Activated CD4-positive, alpha-beta T cell treated with anti-CD3 and anti-CD28 coated beads for 48 hours (primary cell): Measurements from ENCODE around the gene CNN2.

ENCODE experiments used
- DNase-seq: peaks from one replicate; pipeline ENCODE4 v3.0.0-alpha.2; 2020

The CNN2 gene

GRCh38 chr19:996051-996838, 30.2 kb upstream of the CNN2 start:
- DNase-seq = peak; percentile 73

GRCh38 chr19:998064-998463, 28.3 kb upstream of the CNN2 start:
- DNase-seq = no peak

GRCh38 chr19:999379-999719, 27.1 kb upstream of the CNN2 start:
- no peak for DNase-seq

GRCh38 chr19:1000095-1000494, 26.3 kb upstream of the CNN2 start, which contains the start of gene GRIN3B:
Gene GRIN3B, plus strand, starts transcription at chr19:1000419. Its CDS starts 19 bp downstream, at chr19:1000438.
- peak; percentile 83 for DNase-seq

- no peak for DNase-seq
These were observed 25.5 kb upstream of the CNN2 start for GRCh38 chr19:1000591-1001537.

- peak; percentile 81 for DNase-seq
These were observed 24.8 kb upstream of the CNN2 start for GRCh38 chr19:1001538-1002166.

- no peak for DNase-seq
These were observed 23.8 kb upstream of the CNN2 start for GRCh38 chr19:1002600-1002999.

- no peak for DNase-seq
These were observed 23.1 kb upstream of the CNN2 start for GRCh38 chr19:1003283-1003682.

GRCh38 chr19:1004204-1004802, 22.1 kb upstream of the CNN2 start:
- no peak for DNase-seq

- DNase-seq = no peak
These were observed 21.4 kb upstream of the CNN2 start for GRCh38 chr19:1004803-1005664.

- no peak for DNase-seq
These were observed 19.6 kb upstream of the CNN2 start for GRCh38 chr19:1006711-1007398.

GRCh38 chr19:1007399-1008251, 18.8 kb upstream of the CNN2 start:
- DNase-seq = no peak

GRCh38 chr19:1008268-1009040, 18.0 kb upstream of the CNN2 start:
- no peak for DNase-seq

GRCh38 chr19:1009041-1009980, 17.1 kb upstream of the CNN2 start:
- DNase-seq = no peak

- no peak for DNase-seq
These were observed 16.3 kb upstream of the CNN2 start for GRCh38 chr19:1009981-1010538.

- no peak for DNase-seq
These were observed 15.6 kb upstream of the CNN2 start for GRCh38 chr19:1010586-1011510.

GRCh38 chr19:1011831-1012333, 14.5 kb upstream of the CNN2 start:
- no peak for DNase-seq
